G401 (cell line): ENCODE data around the gene ZNF611. TPM values are rescaled to one million over a fixed set of nuclear protein-coding genes. Genes with fewer than 3 reads are reported as not detected.
"Not testable (repeated sequence)": the region's sequence is repeated elsewhere in the genome, so short reads cannot be mapped to it uniquely, and the experiment has no call there.

Experiments used
- DNase-seq: peaks from one replicate; pipeline ENCODE4 v3.0.0-alpha.2; 2015; ENCODE audit warnings: low spot score
- in situ Hi-C: cut with HindIII; loops from 2 replicates; pipeline ENCODE4 v1.10.0; 2016; ENCODE audit warnings: low sequenced_read_pairs, mixed read lengths
- total RNA-seq: library from RNA; depleted of rRNA; stranded (reverse); fragments of >200 nt; shearing (Covaris generic); gene quantifications from 2 replicates; pipeline ENCODE4 v1.2.3, GENCODE V29; 2014; rRNA removed

ZNF611 gene
- total RNA-seq = 3.9 and 8.9 TPM in 2 replicates

- DNase-seq = peak; percentile 96
- in situ Hi-C loops = no loop called here
These were observed at the start of gene ZNF611 for GRCh38 chr19:52734893-52735661. Gene ZNF611, minus strand, starts transcription at chr19:52735044. Its CDS starts 19,150 bp downstream, at chr19:52715894.

GRCh38 chr19:52782864-52783263 lies 48.0 kb upstream of the ZNF611 start:
- DNase-seq = peak; percentile 41
- in situ Hi-C loops = not testable (repeated sequence)

- in situ Hi-C loops = no loop called here
- DNase-seq = no peak
These were observed 44.0 kb upstream of the ZNF611 start for GRCh38 chr19:52778811-52779210.

- DNase-seq, in situ Hi-C loops: not testable (repeated sequence)
These were observed 21.6 kb upstream of the ZNF611 start for GRCh38 chr19:52756447-52756846.

- DNase-seq = no peak
- in situ Hi-C loops = no loop called here
These were observed 14.9 kb upstream of the ZNF611 start for GRCh38 chr19:52749780-52750179.

GRCh38 chr19:52748336-52748950 lies 13.6 kb upstream of the ZNF611 start:
- peak; percentile 32 for DNase-seq
- in situ Hi-C loops = no loop called here

- DNase-seq, in situ Hi-C loops: not testable (repeated sequence)
These were observed 11.1 kb upstream of the ZNF611 start for GRCh38 chr19:52745919-52746318.

- no peak for DNase-seq
- in situ Hi-C loops = no loop called here
These were observed 8.2 kb upstream of the ZNF611 start for GRCh38 chr19:52743091-52743490.

- in situ Hi-C loops = no loop called here
- DNase-seq = no peak
These were observed 7.7 kb upstream of the ZNF611 start for GRCh38 chr19:52742516-52742915.

- no peak for DNase-seq
- in situ Hi-C loops = no loop called here
These were observed 7.2 kb upstream of the ZNF611 start for GRCh38 chr19:52741951-52742485.

GRCh38 chr19:52741371-52741770 lies 6.5 kb upstream of the ZNF611 start:
- DNase-seq, in situ Hi-C loops: not testable (repeated sequence)

- in situ Hi-C loops = no loop called here
- no peak for DNase-seq
These were observed 4.7 kb upstream of the ZNF611 start for GRCh38 chr19:52739576-52739975.

- DNase-seq = peak; percentile 39
- in situ Hi-C loops = no loop called here
These were observed 890 bp upstream of the ZNF611 start for GRCh38 chr19:52735734-52736133.

GRCh38 chr19:52734331-52734892 lies 432 bp downstream of the ZNF611 start:
- DNase-seq = peak; percentile 33
- in situ Hi-C loops = no loop called here

- DNase-seq, in situ Hi-C loops: not testable (repeated sequence)
These were observed 8.8 kb downstream of the ZNF611 start for GRCh38 chr19:52726051-52726450.

- in situ Hi-C loops = no loop called here
- DNase-seq = no peak
These were observed 9.3 kb downstream of the ZNF611 start for GRCh38 chr19:52725528-52725961.

- in situ Hi-C loops = no loop called here
- DNase-seq = no peak
These were observed 9.9 kb downstream of the ZNF611 start for GRCh38 chr19:52724701-52725514.

GRCh38 chr19:52723907-52724598 lies 10.8 kb downstream of the ZNF611 start:
- in situ Hi-C loops = not testable (repeated sequence)

More at GRCh38 chr19:52723907-52724598, 10.8 kb downstream of the ZNF611 start:
- not testable (repeated sequence) for DNase-seq
